Astrocyte of the cerebellum (primary cell): ENCODE results near the gene LNX2.

Source experiments
- DNase-seq: peaks from one replicate; pipeline ENCODE4 v3.0.0-alpha.2; 2011; ENCODE audit warnings: low read depth
- H3K4me3 ChIP-seq: 2 replicates; pipeline ENCODE4 v1.5.1; 2011; ENCODE audit warnings: mild to moderate bottlenecking, low read depth, low read length, moderate library complexity
- CTCF ChIP-seq: IDR thresholded peaks from 2 replicates; pipeline ENCODE4 v1.5.1; 2012; ENCODE audit warnings: low read length, low read depth, moderate library complexity, mild to moderate bottlenecking; ENCODE audit errors: missing control alignments
- in situ Hi-C: cut with HindIII; loops from 2 replicates; pipeline ENCODE4 v1.10.0; 2017; ENCODE audit warnings: low sequenced_read_pairs

Gene LNX2

GRCh38 chr13:27654816-27655215 is 34.5 kb upstream of the LNX2 start:
- no peak overlapping the region for H3K4me3 ChIP-seq
- TF ChIP-seq CTCF = no peak
- in situ Hi-C loops = no loop called here
- no peak for DNase-seq

- in situ Hi-C loops = no loop called here
Measured at GRCh38 chr13:27654059-27654458, 33.7 kb upstream of the LNX2 start.

GRCh38 chr13:27650312-27650711 is 30.0 kb upstream of the LNX2 start:
- H3K4me3 ChIP-seq = no peak overlapping the region
- no peak for TF ChIP-seq CTCF
- no peak for DNase-seq
- in situ Hi-C loops = no loop called here

More at GRCh38 chr13:27654059-27654458, 33.7 kb upstream of the LNX2 start:
- H3K4me3 ChIP-seq = no peak overlapping the region
- TF ChIP-seq CTCF = no peak
- DNase-seq = no peak

GRCh38 chr13:27644302-27644701 is 24.0 kb upstream of the LNX2 start:
- no peak overlapping the region for H3K4me3 ChIP-seq

GRCh38 chr13:27643334-27644132 is 23.2 kb upstream of the LNX2 start:
- in situ Hi-C loops = no loop called here
- TF ChIP-seq CTCF = no peak
- DNase-seq = no peak
- H3K4me3 ChIP-seq = no peak overlapping the region

More at GRCh38 chr13:27644302-27644701, 24.0 kb upstream of the LNX2 start:
- peak; percentile 91 for DNase-seq
- no peak for TF ChIP-seq CTCF
- in situ Hi-C loops = no loop called here

- DNase-seq = no peak
- TF ChIP-seq CTCF = no peak
- no peak overlapping the region for H3K4me3 ChIP-seq
- in situ Hi-C loops = no loop called here
Measured at GRCh38 chr13:27641711-27642502, 21.6 kb upstream of the LNX2 start.
